Esophagus mucosa (tissue), 1 donor: ENCODE results near the gene JAK1. TPM values are rescaled to one million over a fixed set of nuclear protein-coding genes. Genes with fewer than 3 reads are reported as not detected.

Source experiments
- ATAC-seq: fragments of 200-7000 bp; cut with Tn5 transposase; one replicate; pipeline ENCODE4 v1.9.1; 2020
- total RNA-seq: library from RNA; stranded (reverse); gene quantifications from one replicate; pipeline ENCODE4 v1.2.4, GENCODE V29; 2023
- donor health status: DM: yes; HTN: yes; CAD: no.

JAK1 gene
- total RNA-seq, 1 donor from 2014 or later = 49.0 TPM

DNA sequence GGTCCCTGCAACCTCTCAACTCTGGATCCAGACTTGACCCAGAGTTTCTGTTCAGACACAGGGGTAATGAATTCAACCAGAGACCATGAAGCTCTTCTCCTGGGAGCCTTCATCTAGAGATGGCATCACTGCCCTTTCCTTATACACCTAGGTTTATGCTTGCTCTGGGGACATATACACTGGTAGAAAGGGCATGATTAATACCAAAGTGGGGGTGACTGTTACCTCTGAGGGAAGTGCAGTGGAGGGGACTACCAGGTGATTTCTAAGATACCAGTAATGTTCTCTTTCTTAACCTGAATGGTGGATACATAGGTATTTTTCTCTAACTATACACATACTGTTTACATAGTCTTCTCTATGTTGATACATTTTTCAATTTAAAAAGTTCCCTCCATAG, 48.4 kb downstream of the JAK1 start:
- ATAC-seq = no peak

DNA sequence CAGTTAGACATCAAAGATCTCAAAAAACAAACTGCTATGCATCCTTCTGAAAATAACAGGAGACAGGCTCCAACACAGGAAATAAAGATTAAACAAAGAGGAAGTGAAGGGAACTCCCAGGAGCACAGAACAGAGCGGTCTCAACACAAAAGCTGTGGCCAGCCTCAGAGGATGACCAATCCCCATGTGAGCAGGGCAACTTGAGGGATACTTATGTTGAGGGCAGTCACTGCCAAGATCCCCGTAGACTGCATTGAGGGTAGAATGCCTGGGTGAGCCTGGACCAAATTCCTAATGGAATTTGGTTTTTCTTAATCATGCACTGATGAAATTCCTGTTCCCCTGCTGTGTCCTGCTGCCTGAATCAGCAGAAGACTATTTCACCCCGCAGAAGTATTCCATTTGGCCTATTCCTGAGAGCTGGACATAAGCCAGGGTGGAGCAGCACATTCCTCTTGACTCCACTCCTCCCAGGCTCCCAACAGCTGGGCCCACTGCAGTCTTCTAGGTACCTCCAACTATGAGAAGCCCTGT, 49.0 kb downstream of the JAK1 start:
- ATAC-seq = peak; percentile 36

DNA sequence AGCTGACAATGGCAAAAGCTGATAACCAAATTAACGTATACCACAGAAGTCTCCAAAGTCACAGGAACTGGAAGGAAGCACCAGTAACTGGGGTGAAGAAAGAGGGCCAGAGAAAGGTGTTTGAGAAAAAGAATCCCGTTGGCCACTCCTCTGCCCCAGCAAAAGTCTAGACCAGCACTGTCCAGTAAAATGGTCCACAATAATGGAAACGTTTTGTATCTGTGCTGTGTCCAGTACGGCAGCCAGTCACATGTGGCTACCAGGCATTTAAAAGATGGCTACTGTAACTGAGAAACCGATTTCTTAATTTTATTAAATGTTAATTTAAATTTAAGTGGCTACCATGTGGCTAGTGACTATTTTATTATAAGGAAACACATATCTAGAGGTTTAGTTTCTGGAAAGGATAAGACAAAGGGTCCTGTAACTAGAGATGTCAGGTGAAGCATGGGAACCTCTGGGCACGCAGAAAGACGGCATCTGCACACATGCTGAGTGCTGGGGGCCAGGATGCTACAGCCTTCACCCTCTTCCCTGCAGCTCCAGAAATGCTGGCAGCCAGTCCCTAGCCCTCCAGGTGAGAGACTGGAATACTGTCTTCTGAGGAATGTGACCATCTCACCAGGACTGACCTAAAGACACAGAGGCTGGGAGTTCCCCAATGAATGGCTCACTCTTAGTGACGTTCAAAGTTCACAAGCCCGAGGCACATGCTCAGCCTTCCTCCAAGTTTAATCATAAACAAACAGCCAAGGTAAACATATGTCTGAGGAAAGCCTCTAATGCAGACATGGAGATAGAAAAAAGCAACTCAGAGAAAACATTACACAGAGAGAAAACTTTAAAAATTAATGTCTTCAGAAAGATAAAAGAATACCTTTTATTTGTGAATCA, 50.7 kb downstream of the JAK1 start:
- ATAC-seq = peak; percentile 67

DNA sequence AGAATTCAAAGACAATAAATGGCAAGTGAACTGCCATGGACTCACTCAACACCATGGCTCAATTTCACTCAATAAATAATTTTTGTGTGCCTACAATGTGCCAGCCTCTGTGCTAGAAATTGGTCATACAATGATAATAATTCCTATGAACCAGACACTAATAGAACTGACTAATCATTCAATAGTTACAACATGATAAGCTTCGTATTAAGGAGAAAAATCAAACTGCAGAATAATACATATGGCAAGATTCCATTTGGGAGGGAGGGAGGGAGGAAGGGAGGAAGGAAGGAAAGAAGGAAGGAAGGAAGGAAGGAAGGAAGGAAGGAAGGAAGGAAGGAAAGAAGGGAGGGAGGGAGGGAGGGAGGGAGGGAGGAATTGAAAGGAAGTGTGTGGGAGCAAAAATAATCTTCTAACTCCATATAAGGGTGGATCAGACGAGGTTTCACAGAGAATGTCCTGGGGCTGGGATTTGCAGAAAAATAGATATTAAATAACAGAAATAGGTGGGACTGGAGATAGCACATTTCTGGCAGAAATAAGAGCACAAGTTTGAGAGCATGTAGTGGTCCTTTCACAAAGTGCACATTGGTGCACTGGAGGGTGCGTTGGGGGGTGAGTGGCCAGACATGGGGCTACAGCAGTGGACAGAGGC, 52.9 kb downstream of the JAK1 start:
- no peak for ATAC-seq

DNA sequence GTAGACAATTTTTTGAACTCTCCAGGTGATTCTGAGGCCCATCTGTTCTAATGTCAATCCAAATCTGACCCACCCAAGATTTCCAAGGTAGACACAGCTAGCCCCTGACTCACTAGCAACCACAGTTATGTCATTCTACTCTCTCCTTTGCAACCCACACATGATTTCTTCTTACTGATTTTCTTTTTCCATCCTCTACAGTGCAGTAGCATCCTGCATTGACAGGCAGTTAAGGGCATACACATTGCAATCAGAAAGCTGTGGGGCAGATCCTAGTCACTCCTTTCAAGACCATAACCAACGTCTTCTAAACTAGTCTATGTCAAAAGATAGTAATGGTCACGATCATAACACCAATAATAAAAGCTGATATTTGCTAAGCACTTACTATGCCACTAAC, 54.2 kb downstream of the JAK1 start:
- no peak for ATAC-seq

DNA sequence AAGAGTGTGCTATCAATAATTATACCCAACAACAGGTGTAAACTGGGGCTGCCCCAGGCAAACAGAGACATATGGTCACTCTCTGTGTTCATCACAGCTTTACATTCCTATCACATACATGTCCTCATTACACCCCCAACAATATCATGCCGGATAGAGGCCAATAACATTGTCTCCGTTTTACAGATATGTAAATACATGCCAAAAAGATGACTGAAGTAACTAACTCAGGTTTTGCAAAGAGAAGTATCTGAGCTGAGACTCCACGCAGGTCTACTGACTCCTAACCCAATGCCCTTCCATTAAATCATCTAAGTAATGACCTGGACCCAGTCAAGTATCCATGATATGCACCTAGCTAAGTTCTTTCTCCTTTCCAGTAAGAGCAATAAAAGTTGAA, 55.0 kb downstream of the JAK1 start:
- ATAC-seq = no peak

DNA sequence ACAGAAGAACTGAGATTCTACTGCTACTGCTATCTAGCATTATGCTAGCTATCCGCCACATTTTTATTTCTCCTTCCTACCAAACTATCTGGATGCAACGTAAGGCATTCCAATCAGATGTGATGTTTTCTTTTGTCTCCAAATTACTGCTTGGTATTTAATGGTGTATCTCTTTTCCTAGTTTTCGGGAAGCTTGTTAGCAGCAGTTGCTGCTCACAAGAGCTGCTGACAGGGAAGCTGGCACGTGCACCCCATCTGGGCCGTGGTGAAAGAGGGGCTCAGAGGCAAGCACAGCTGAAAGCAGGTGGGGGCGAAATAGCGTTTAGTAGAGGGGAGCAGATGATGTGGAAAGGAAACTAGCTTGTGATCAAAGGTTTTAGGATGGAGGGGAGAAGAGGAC, 57.3 kb downstream of the JAK1 start:
- no peak for ATAC-seq

DNA sequence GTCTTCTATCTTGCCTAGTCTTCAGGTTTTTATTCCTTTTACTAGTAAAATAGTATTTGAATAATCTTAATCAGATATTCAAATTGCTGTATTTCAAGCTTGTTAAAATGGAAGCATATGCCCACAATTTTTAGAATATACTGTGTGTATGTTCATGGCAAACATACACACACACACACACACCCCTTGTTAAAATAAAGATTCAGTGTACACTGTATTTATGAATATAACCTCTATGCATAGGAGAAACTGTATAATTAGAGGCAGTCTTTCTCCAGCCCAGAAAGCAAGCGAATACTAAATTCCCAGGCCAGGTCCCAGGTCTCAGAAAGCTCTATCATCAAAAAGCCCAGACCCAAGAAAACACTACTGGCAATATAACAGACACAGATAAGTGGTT, 57.8 kb downstream of the JAK1 start:
- no peak for ATAC-seq

DNA sequence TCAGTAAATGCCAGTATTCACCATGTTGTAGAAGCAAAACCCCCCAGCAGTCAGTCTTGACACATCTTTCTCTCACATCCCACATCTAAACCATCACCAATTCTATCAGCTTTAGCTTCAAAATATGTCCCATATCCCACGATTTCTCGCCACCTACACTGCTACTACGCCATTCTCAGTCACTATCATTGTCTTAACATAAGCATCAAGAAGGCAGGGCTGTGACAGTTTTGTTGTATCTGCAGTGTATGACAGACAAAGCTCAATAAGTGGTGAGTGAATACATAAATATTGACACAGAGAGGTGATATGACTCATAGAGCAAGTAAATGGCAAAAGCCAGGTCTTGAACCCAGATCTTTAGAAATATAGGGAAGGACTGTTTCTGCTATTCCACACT, 59.9 kb downstream of the JAK1 start:
- peak; percentile 35 for ATAC-seq

DNA sequence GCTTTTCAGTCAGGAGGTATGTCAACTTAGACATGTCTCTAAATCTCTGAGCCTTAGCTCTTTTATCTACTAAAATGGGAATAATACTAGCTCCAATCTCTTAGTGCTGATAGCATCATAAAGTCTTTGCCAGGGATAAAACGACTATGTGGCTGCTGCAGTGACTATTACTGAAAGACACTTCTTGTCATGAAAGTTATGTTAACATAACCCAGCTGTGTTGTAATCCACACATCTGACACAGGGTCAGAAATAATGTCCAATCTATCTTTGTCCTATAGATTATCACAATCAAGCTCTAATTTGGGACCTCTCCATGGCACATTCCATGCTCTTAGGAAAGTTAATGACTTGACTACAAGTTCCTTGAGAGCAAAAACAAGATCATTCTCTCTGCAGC, 62.8 kb downstream of the JAK1 start:
- no peak for ATAC-seq

DNA sequence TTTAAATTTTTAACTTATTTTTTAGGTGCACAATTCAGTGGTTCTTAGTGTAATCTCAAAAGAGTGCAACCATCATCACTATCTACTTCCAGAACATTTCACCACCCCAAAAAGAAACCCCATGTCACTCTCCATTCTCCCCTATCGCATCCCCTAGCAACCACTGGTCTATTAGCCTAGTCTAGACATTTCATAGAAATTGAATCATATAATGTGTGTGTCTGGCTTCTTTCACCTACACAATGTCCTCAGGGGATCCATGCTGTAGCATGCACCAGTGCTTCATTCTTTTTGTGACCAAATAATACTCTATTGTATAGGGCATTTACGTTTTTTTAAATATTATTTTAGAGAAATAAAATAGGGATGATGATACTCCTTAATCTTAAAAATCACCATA, 64.7 kb downstream of the JAK1 start:
- ATAC-seq = no peak

DNA sequence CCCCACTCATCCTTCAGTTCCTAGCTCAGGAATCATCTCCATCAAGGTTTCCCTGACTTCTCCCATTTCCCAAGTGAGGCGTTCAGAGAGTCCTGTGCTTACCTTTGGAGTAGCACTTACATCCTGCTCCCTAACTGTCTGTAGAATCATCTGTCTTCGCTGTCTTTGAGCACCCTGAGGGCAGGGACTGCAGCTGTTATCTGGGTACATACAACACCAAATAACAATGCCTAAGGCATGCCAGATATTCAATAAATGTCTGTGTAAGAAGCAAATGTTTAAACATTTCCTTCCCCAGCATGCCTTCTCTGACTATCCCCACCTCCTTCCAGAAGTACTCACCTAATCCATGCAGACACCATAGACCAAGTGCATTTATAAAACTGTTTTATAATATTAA, 65.4 kb downstream of the JAK1 start:
- ATAC-seq = no peak

DNA sequence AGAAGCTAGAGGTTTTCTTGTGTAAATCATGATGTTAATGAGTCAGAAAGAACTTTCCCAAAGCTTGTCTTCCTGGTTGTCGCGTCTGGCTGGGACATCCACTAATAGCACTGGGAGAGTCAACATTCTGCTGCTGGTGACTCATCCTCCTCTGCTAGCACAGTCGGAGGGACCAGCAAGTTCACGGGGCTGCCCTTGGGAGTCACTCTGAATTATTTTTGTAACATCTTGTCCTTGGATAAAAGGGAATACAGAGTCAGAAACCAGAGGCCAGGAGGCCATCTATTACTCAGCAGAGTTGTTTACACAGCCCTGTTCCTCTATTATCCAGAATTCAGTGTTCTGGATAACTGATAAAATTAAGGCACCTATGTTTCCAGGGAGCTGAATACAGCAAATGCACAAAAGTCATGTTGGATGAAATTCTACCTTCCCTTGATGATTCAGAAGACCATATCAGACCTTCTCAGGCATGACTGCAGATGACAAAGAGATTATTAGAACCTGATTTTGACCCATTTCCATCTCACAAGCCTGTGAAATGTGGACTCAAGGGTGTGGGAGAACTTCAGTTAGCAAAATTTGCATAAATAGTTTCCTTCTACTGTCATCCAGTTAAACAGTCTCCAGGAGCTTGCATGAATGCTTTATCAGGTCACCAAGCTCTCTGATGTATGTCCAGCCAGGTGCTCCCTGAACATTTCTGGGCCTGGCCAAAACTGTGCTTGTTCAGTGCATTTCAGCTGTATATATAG, 68.1 kb downstream of the JAK1 start:
- peak; percentile 91 for ATAC-seq

DNA sequence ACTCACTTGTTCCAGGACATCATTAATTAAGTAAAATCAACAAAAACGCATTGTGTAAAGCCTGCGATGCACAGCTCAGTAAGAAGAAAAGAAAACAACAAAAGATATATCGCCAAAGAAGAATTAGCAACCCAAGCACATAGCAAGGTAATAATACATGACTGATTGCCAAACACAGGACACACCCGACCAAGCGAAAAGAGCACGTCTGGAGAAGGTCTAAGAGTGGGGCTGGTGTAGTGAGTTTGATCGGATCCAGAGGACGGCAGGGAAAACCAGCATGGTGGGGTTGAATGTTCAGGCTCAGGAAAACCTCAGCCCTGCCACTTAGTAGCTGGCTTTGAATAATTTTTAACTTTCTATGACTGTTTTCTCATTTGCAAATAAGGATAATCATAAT, 69.8 kb downstream of the JAK1 start:
- peak; percentile 30 for ATAC-seq

DNA sequence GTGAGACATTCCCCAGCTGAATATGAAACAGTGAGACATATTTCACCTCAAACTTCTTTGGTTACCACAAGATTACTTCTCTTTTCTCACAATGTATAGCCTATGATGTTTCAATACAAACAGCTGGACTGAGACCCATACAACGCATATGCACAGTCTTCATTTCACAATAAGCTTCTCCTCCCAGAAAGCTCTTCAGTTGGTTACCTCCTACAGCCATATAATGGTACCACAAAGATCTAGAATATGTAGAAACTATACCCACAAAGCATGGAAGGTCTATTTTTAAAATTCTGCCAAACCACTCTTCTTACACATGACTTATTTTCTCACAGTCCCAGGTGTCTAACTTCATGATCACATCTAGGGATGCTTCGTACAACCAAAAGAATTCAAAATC, 70.8 kb downstream of the JAK1 start:
- no peak for ATAC-seq

DNA sequence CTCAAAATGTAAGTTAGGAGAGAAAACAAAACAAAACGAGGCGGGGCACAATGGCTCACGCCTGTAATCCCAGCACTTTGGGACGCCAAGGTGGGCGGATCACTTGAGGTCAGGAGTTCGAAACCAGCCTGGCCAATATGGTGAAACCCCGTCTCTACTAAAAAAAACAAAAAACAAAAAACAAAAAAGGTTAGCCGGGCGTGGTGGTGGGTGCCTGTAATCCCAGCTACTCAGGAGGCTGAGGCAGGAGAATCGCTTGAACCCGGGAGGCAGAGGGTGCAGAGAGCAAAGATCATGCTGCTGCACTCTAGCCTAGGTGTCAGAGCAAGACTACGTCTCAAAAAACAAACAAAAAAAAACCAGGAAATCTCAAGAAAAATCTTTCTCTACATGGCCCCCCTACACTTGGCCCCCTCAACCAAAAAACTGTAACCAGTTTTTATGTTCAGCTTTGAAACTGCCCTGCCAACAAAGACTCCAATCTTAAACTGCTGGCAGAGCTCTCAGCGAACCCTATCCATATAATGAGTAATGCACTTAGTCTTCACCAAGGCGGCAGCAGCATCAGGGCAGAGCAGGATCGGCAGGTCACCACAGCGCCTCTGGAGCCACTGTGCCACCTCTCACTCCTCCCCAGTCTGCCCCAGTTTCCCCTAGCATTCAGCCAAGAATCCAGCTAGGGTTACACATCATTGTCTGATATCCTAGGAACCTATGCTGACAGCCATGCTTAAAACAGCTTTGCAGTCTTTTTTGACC, 71.7 kb downstream of the JAK1 start:
- ATAC-seq = peak; percentile 72

DNA sequence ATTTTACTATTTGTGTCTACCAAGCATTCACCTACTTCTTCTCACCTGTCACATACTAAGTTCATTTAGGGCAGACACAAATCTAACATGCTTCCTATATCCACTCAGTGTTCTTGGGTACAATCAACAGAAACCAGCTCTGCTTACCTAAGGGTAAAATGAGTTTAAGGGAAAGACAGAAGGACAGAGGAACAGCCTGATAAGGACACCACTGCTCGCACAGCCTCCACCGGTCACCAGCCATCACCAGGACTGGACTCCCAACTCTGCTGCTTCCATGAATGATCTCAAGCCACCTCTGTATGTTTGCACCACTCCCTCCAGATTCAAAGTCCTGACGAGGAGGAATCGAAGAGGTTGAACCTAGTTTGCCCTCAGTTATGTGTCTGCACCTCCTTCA, 72.4 kb downstream of the JAK1 start:
- ATAC-seq = no peak

DNA sequence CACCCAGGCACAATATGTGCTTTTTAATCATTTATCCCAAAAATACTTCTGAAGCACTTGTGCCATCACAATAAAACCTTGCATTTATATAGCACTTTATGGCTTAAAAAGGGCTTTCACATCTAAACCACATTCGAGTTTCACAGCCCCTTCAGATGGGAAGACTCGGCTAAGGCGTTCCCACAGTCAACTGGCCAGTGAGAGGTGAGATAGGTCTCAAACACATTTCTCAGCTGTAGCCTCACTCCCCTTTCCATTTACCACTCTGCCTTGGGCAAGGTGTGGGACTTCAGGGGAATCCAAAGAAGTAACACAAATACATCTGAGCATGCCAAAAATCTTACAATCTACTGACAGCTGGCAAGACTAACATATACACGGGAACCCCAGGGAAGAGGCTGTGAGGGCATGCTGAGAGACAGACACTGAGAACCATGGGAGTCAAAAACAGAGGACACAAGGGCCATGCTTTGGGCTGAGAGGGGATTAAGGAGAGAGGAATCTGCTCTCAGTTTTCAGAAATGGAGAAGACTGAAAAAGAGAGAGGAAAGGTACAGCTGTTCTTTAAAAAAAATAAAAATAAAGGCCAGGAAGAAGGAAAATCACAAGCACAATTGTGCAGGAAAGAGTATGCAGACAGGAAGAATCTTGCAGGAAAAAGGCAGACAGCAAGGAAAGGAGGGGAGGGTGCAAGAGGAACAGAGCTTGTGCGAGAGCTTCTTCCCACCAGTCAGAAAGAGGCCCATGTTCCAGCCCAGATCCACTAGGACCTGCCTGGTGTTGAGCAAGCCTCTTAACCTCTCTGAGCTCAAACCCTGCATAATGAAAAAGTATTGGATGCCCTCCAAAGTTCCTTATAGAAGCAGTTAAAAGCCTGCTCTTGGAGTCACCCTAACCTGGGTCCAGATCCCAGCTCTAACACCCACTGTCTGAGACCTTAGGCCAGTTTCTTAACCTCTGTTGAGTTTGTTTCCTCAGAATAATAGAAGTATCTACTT, 73.5 kb downstream of the JAK1 start:
- peak; percentile 48 for ATAC-seq

DNA sequence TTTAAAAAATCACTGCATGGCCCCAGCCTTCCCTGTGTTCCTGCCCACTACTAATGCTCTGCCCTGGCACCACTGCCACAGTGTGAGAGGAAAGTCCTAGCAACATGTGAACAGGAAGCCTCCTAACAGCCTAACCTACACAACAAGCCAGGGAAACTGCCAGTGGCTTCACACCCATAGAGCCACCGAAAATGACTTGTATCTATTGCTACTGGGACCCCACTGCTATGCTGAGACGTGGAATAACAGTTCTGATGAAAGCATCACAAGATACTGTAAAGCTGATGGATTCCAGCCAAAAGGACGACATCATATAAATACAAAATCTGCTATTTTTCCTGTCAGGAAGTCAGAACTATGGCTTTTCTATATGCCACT, 74.9 kb downstream of the JAK1 start:
- no peak for ATAC-seq

DNA sequence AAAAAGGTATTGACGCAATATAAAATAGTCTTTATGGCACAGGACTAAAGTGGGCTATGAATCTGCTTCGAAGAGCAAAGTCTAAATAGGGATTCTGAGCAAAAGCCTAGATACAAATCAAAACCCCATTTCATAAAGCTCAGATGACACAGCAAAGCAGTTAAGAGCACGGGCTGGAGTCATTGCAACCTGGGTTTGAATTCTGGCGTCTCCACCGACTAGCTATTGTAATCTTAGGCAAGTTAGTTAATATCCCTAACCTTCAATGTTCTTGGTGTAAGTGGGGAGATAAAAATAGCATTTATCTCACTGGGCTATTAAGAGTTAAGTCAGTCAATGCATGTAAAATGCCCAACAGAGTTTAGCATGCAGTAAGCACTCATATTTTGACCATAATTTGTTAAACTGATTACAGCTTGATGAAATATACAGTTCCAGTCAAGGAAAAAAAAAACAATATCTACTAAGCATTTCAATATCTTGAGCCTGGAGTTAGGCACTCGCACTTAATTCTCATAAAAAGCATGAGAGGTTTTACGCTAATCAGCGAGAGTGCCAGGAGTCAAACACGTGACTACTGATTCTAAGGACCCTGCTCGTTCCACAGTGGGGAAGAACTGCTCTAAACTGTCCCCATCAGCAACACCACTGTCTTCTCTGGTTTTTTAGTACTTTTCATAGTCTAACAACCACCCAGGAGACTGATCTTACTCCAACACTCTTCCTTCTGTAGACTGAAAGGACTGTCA, 75.5 kb downstream of the JAK1 start:
- ATAC-seq = no peak
